MCF 10A (cell line): ENCODE data around the gene DUSP16. TPM values are rescaled to one million over a fixed set of nuclear protein-coding genes. Genes with fewer than 3 reads are reported as not detected.

ENCODE experiments used
- BruUV-seq: library from RNA; stranded (reverse); fragments of 400-500 nt; replicated peaks from 2 replicates; lab custom pipeline; 2021; lab: Mats Ljungman, UMichigan
- CTCF ChIA-PET: fragments of 300-600 bp; sonication (Branson Sonifier 250); formaldehyde crosslinking; extraction: SDS; loops from one replicate; lab custom pipeline; 2021; ENCODE audit warnings: antibody characterized with exemption, inconsistent platforms; lab: Yijun Ruan, JAX
- POLR2A ChIA-PET: fragments of 300-600, 350-650 bp; sonication (Branson Sonifier 250); formaldehyde crosslinking; extraction: SDS; loops from one replicate; lab custom pipeline; 2020; ENCODE audit warnings: antibody characterized with exemption, inconsistent platforms; lab: Yijun Ruan, JAX
- DNase-seq: peaks from one replicate; pipeline ENCODE4 v3.0.0-alpha.2; 2018; ENCODE audit not compliant: unreplicated experiment
- H3K27ac Mint-ChIP-seq: one replicate; pipeline ENCODE4 v1.8.0; 2022; ENCODE audit warnings: mild to moderate bottlenecking, low read depth, mixed read lengths; ENCODE audit not compliant: unreplicated experiment
- H3K27me3 Mint-ChIP-seq: one replicate; pipeline ENCODE4 v1.8.0; 2022; ENCODE audit warnings: mixed read lengths; ENCODE audit not compliant: insufficient read depth, unreplicated experiment
- H3K36me3 Mint-ChIP-seq: one replicate; pipeline ENCODE4 v1.8.0; 2022; ENCODE audit warnings: mild to moderate bottlenecking, moderate library complexity, mixed read lengths; ENCODE audit not compliant: insufficient read depth, unreplicated experiment
- H3K4me1 Mint-ChIP-seq: one replicate; pipeline ENCODE4 v1.8.0; 2022; ENCODE audit warnings: mixed read lengths; ENCODE audit not compliant: insufficient read depth, unreplicated experiment
- H3K4me3 Mint-ChIP-seq: one replicate; pipeline ENCODE4 v1.8.0; 2022; ENCODE audit warnings: mild to moderate bottlenecking, moderate library complexity, mixed read lengths; ENCODE audit not compliant: unreplicated experiment
- H3K9me3 Mint-ChIP-seq: one replicate; pipeline ENCODE4 v1.8.0; 2022; ENCODE audit warnings: mixed read lengths; ENCODE audit not compliant: unreplicated experiment
- intact Hi-C: fragments of 100-400 bp; cut with micrococcal nuclease; formaldehyde crosslinking; loops from 2 replicates; pipeline ENCODE4 v1.14.1; 2022
- total RNA-seq: library from RNA; stranded (reverse); gene quantifications from 2 replicates; pipeline ENCODE4 v1.2.3, GENCODE V29; 2022
- TF ChIP-seq, protein P1 (sequence below): fragments of 200-600 bp; IDR thresholded peaks from one replicate; pipeline ENCODE4 v1.8.0; 2022; ENCODE audit warnings: antibody characterized with exemption, mild to moderate bottlenecking; ENCODE audit not compliant: unreplicated experiment

DUSP16 gene
- total RNA-seq, 1 experiment from 2014 or later, result 20.7 TPM

GRCh38 chr12:12534975-12535374 lies 27.7 kb downstream of the DUSP16 start:
- intact Hi-C loops, result no loop called here
- BruUV-seq, result no TSS peak
- H3K36me3 Mint-ChIP-seq, result no peaks in the 10 kb centered on the region
- POLR2A ChIA-PET, result no interaction called here
- no peaks in the 10 kb centered on the region for H3K9me3 Mint-ChIP-seq
- no peak for DNase-seq
- CTCF ChIA-PET, result no interaction called here
- peaks cover 6% of the 10 kb centered on the region for H3K4me1 Mint-ChIP-seq
- H3K27ac Mint-ChIP-seq, result no peak overlapping the region
- no peaks in the 10 kb centered on the region for H3K27me3 Mint-ChIP-seq
- TF ChIP-seq, protein P1, sequence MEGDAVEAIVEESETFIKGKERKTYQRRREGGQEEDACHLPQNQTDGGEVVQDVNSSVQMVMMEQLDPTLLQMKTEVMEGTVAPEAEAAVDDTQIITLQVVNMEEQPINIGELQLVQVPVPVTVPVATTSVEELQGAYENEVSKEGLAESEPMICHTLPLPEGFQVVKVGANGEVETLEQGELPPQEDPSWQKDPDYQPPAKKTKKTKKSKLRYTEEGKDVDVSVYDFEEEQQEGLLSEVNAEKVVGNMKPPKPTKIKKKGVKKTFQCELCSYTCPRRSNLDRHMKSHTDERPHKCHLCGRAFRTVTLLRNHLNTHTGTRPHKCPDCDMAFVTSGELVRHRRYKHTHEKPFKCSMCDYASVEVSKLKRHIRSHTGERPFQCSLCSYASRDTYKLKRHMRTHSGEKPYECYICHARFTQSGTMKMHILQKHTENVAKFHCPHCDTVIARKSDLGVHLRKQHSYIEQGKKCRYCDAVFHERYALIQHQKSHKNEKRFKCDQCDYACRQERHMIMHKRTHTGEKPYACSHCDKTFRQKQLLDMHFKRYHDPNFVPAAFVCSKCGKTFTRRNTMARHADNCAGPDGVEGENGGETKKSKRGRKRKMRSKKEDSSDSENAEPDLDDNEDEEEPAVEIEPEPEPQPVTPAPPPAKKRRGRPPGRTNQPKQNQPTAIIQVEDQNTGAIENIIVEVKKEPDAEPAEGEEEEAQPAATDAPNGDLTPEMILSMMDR, result no peak
- H3K4me3 Mint-ChIP-seq, result no peak overlapping the region

DNA sequence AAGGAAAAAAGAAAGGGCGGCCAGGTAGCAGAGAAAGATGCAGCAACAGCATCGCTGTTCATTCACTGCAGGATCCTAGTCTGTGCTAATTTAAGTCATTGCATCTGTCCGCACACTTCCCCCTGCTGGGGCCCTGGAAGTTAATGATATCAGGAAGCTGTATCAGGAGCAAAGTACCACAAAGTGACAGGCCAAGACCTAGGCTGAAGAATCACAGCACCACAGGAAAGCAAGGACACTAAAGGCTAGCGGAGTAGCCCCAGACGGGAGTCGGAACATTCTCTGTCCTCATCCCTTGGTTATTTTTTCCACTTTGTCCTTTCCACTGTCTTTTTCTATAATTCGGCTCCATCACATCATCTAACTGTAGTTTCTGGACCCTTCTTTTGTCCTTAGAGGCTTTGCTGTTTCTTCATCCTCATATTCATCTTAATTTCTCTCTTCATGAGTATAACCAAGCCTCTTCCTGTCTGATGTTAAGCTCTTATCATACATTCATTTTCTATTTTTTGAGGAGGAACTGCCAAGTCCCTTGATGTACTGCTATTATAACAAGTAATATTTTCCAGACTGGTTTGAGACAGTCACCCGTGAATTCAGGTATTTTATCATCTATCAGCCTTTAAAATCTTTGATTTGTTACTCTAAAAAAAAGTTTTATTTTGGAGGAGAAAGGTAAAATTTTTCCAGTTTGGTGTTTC lies 28.3 kb downstream of the DUSP16 start:
- TF ChIP-seq, protein P1, result no peak
- H3K4me3 Mint-ChIP-seq, result no peak overlapping the region
- H3K36me3 Mint-ChIP-seq, result no peaks in the 10 kb centered on the region
- H3K27me3 Mint-ChIP-seq, result no peaks in the 10 kb centered on the region
- CTCF ChIA-PET, result no interaction called here
- peak overlapping the region; percentile 23 for H3K27ac Mint-ChIP-seq
- DNase-seq, result no peak
- intact Hi-C loops, result no loop called here
- H3K9me3 Mint-ChIP-seq, result no peaks in the 10 kb centered on the region
- peaks cover 6% of the 10 kb centered on the region for H3K4me1 Mint-ChIP-seq
- no TSS peak for BruUV-seq
- POLR2A ChIA-PET, result interaction anchor here (0.9 kb wide), 1 partner anchor 9 kb away, joined by 3 read pairs; no protein-coding TSS in a partner anchor

GRCh38 chr12:12533238-12533829 lies 29.3 kb downstream of the DUSP16 start:
- intact Hi-C loops, result no loop called here
- ChIA-PET POLR2A (interaction anchor here (0.6 to 1.5 kb wide), 10 partner anchors 9 to 189 kb away, joined by 3 to 10 read pairs (median 4); partner anchors contain the start of gene DUSP16), CTCF (interaction anchor here (0.6 to 1.4 kb wide), 4 partner anchors 28 to 222 kb away, joined by 3 to 6 read pairs (median 4); partner anchors contain the start of gene DUSP16)
- DNase-seq, result peak; percentile 59
- BruUV-seq, result no TSS peak
- no peaks in the 10 kb centered on the region for H3K9me3 Mint-ChIP-seq
- TF ChIP-seq, protein P1, result no peak
- H3K27me3 Mint-ChIP-seq, result no peaks in the 10 kb centered on the region
- peaks cover 6% of the 10 kb centered on the region for H3K4me1 Mint-ChIP-seq
- H3K36me3 Mint-ChIP-seq, result no peaks in the 10 kb centered on the region
- H3K4me3 Mint-ChIP-seq, result no peak overlapping the region
- peak overlapping the region; percentile 23 for H3K27ac Mint-ChIP-seq

GRCh38 chr12:12531194-12531593 lies 31.5 kb downstream of the DUSP16 start:
- DNase-seq, result no peak
- Mint-ChIP-seq H3K4me3 (no peak overlapping the region), H3K27ac (no peak overlapping the region), H3K36me3 (no peaks in the 10 kb centered on the region), H3K4me1 (peaks cover 6% of the 10 kb centered on the region), H3K27me3 (no peaks in the 10 kb centered on the region), H3K9me3 (no peaks in the 10 kb centered on the region)
- intact Hi-C loops, result no loop called here
- BruUV-seq, result no TSS peak
- TF ChIP-seq, protein P1, result no peak
- ChIA-PET POLR2A (no interaction called here), CTCF (no interaction called here)
